Raji (cell line): ENCODE results near the gene ACTN4.

Source experiments
- POLR2A ChIP-seq: IDR thresholded peaks from 2 replicates; pipeline ENCODE4 v1.6.1; 2011; ENCODE audit warnings: low read depth, low read length, control low read depth; ENCODE audit not compliant: insufficient read depth

The ACTN4 gene

GRCh38 chr19:38725469-38726283 lies 78.2 kb downstream of the ACTN4 start:
- TF ChIP-seq POLR2A: no peak

- TF ChIP-seq POLR2A: no peak
These were observed 78.8 kb downstream of the ACTN4 start for GRCh38 chr19:38726284-38726673.

GRCh38 chr19:38726761-38727301 lies 79.4 kb downstream of the ACTN4 start:
- no peak for TF ChIP-seq POLR2A

GRCh38 chr19:38727306-38727867 lies 79.9 kb downstream of the ACTN4 start:
- TF ChIP-seq POLR2A: no peak

DNA sequence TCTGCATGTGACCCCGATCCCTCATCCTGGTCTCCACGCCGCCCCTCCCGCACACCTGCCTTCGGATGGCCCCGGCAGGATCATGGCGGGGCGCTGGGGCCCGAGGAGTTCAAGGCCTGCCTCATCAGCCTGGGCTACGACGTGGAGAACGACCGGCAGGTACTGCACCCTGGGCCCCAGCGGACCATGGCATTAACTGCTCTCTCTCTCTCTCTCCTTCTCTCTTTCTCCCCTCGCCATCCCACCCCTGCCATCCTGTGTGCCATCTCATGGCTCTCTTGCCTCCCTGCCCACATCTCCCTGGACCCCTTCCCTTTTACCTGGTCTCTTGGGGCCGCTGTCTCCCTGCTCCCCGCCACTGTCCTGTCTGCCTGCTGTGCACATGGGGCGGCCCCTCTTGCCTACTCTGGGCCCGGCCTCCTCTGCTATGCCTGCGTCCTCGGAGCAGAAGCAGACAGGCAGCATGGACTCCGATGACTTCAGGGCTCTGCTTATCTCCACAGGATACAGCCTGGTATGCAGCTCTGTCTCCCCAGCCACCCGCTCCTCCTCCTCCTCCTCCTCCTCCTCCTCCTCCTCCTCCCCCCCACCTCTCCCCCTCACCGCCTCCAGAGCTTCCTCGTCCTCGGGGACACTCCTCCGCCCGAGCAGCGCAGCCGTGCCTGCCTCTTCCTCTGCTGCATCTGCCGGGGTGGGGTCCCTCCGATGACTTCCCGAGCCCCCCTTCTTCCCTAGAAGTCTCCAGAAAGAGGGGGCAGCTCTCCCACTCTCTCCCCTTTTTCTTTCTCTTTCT lies 80.6 kb downstream of the ACTN4 start:
- TF ChIP-seq POLR2A: no peak

DNA sequence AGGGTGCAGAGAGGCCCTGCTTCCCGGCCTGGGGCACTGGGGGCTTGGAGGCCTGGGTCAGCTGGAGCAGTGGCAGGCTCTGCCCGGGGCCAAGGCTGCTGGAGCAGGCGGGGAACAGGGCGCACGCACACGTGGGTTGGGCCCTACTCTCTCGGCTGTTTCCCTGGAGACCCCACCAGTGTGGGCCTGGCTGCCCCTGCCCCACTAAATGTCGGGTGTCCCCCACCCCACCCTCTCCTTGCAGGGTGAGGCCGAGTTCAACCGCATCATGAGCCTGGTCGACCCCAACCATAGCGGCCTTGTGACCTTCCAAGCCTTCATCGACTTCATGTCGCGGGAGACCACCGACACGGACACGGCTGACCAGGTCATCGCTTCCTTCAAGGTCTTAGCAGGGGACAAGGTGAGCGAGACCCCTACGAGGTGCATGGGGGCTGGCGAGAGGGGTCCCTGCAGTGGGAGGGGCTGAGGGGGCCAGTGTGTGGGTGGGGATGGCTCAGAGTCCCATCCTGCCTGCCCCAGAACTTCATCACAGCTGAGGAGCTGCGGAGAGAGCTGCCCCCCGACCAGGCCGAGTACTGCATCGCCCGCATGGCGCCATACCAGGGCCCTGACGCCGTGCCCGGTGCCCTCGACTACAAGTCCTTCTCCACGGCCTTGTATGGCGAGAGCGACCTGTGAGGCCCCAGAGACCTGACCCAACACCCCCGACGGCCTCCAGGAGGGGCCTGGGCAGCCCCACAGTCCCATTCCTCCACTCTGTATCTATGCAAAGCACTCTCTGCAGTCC lies 81.5 kb downstream of the ACTN4 start:
- TF ChIP-seq POLR2A: no peak

- TF ChIP-seq POLR2A: no peak
These were observed 82.4 kb downstream of the ACTN4 start for GRCh38 chr19:38729653-38730469.

- no peak for TF ChIP-seq POLR2A
These were observed 83.0 kb downstream of the ACTN4 start for GRCh38 chr19:38730470-38730730.

GRCh38 chr19:38730731-38731589 lies 83.5 kb downstream of the ACTN4 start:
- no peak for TF ChIP-seq POLR2A

DNA sequence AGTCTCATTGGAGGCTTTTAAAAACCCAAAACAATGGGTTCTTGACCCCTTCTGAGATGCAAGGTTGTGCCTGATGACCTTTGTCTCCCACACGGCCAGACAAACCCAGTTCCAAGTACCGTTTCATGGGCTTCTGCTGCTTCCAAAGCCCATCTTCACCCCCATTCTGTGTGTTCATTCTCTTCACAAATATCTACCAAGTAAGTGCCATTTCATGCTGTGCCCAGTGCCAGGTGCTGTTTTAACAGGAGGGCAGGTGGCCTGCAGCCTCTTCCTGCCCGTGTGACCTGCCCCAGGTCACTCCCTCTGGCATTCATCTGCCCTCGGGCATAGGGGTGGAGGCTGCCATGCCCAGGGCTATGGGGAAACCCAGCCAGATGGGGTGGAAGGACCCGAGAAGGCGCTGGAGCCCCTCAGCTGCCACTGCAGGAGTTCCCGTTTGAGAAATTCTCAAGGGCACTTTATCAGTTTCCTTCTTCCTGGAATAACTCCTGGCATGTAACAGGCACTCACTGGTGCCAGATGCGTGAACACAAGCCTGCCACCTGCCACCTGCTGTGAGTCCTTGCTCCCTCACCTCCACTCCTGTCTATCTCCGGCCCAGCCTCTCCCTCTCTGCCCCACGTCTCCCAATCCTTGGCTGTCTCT lies 84.3 kb downstream of the ACTN4 start:
- no peak for TF ChIP-seq POLR2A

DNA sequence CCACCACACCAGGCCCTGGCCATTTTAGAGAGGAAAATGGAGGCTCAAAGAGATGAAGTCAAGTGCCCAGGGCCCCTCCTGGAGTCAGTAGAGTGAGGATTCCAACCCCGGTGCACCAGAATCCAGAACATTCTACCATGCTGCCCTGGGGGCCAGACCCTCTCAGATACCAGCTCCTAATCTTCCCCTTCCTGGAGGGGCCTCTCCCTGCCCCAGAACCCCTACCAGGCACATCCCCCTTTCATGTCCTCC lies 85.7 kb downstream of the ACTN4 start:
- no peak for TF ChIP-seq POLR2A

GRCh38 chr19:38733493-38734175 lies 86.2 kb downstream of the ACTN4 start:
- TF ChIP-seq POLR2A: no peak

DNA sequence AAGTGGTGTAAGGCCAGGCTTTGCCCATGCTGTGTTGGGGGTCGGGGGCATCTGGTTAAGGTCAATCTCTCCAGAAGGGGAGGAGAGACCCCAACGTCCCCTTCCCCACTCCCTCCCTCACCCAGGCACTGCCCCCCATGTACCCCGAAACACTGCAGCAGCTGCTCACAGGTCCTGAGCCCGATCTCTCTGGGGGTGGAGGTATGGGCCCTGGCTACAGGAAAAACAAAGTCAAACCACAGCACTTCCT lies 86.7 kb downstream of the ACTN4 start:
- no peak for TF ChIP-seq POLR2A
